ENCODE results near the gene RASSF10. TPM values are rescaled to one million over a fixed set of nuclear protein-coding genes. Genes with fewer than 3 reads are reported as not detected.

The RASSF10 gene
- total RNA-seq, 2 donors from 2014 or later = 29.1 to 30.8 TPM

- no peak for DNase-seq
- Mint-ChIP-seq H3K36me3 (ENCODE audit: low read depth) (no peaks in the 10 kb centered on the region), H3K4me3 (no peak overlapping the region), H3K4me1 (peaks cover 45% of the 10 kb centered on the region), H3K27me3 (ENCODE audit: insufficient read depth) (no peaks in the 10 kb centered on the region), H3K27ac (no peak overlapping the region), H3K9me3 (no peaks in the 10 kb centered on the region)
- H3K9me3 ChIP-seq (ENCODE audit: control insufficient read depth, low read length) = no peaks in the 10 kb centered on the region
- H3K4me3 ChIP-seq (ENCODE audit: low read length) = no peak overlapping the region
- no peaks in the 10 kb centered on the region for H3K36me3 ChIP-seq (ENCODE audit: control insufficient read depth, insufficient read depth, low read length)
- peaks cover 13% of the 10 kb centered on the region for H3K4me1 ChIP-seq (ENCODE audit: control insufficient read depth, insufficient read depth, low read length)
- no peak overlapping the region for H3K9ac ChIP-seq (ENCODE audit: extremely low read depth, low read length, poor library complexity, severe bottlenecking)
- H3K27me3 ChIP-seq (ENCODE audit: control insufficient read depth, insufficient read depth, low read length, poor library complexity, severe bottlenecking) = no peaks in the 10 kb centered on the region
- no peak overlapping the region for H3K27ac ChIP-seq (ENCODE audit: low read depth, low read length)
- no peak for TF ChIP-seq CTCF (conservative IDR thresholded peaks at IDR 0.05)
- 91% methylated on average over 2 of the region's 4 CpGs; no CpG with 5 or more reads in 1 of the 2 experiments for WGBS, 2 experiments (ENCODE audit: insufficient coverage in 1 of 2, insufficient read length in 1 of 2)
Measured at GRCh38 chr11:13019313-13019712, 10.2 kb downstream of the RASSF10 start.

- Histone ChIP-seq H3K4me1 (ENCODE audit: control insufficient read depth, insufficient read depth, low read length) (peaks cover 17% of the 10 kb centered on the region), H3K4me3 (ENCODE audit: low read length) (peak overlapping the region; percentile 47), H3K36me3 (ENCODE audit: control insufficient read depth, insufficient read depth, low read length) (no peaks in the 10 kb centered on the region), H3K27me3 (ENCODE audit: control insufficient read depth, insufficient read depth, low read length, poor library complexity, severe bottlenecking) (no peaks in the 10 kb centered on the region), H3K27ac (ENCODE audit: low read depth, low read length) (no peak overlapping the region), H3K9ac (ENCODE audit: extremely low read depth, low read length, poor library complexity, severe bottlenecking) (no peak overlapping the region), H3K9me3 (ENCODE audit: control insufficient read depth, low read length) (no peaks in the 10 kb centered on the region)
- H3K27me3 Mint-ChIP-seq (ENCODE audit: insufficient read depth) = no peaks in the 10 kb centered on the region
- no peak overlapping the region for H3K4me3 Mint-ChIP-seq
- H3K27ac Mint-ChIP-seq = peak overlapping the region; percentile 52
- H3K9me3 Mint-ChIP-seq = no peaks in the 10 kb centered on the region
- WGBS, 2 experiments (ENCODE audit: insufficient coverage in 1 of 2, insufficient read length in 1 of 2) = 59 to 62% methylated on average over 4 to 5 of the region's 5 CpGs
- H3K4me1 Mint-ChIP-seq = peaks cover 26% of the 10 kb centered on the region
- DNase-seq = no peak
- H3K36me3 Mint-ChIP-seq (ENCODE audit: low read depth) = no peaks in the 10 kb centered on the region
- no peak for TF ChIP-seq CTCF (conservative IDR thresholded peaks at IDR 0.05)
Measured at GRCh38 chr11:13023423-13023822, 14.3 kb downstream of the RASSF10 start.

GRCh38 chr11:13026722-13027121, 17.6 kb downstream of the RASSF10 start:
- Histone ChIP-seq H3K9ac (ENCODE audit: extremely low read depth, low read length, poor library complexity, severe bottlenecking) (no peak overlapping the region), H3K36me3 (ENCODE audit: control insufficient read depth, insufficient read depth, low read length) (no peaks in the 10 kb centered on the region), H3K27me3 (ENCODE audit: control insufficient read depth, insufficient read depth, low read length, poor library complexity, severe bottlenecking) (no peaks in the 10 kb centered on the region), H3K9me3 (ENCODE audit: control insufficient read depth, low read length) (no peaks in the 10 kb centered on the region), H3K4me3 (ENCODE audit: low read length) (no peak overlapping the region), H3K4me1 (ENCODE audit: control insufficient read depth, insufficient read depth, low read length) (peaks cover 17% of the 10 kb centered on the region), H3K27ac (ENCODE audit: low read depth, low read length) (no peak overlapping the region)
- H3K27ac Mint-ChIP-seq = no peak overlapping the region
- TF ChIP-seq CTCF (conservative IDR thresholded peaks at IDR 0.05) = no peak
- H3K36me3 Mint-ChIP-seq (ENCODE audit: low read depth) = no peaks in the 10 kb centered on the region
- H3K4me1 Mint-ChIP-seq = peaks cover 26% of the 10 kb centered on the region
- no peak overlapping the region for H3K4me3 Mint-ChIP-seq
- no peak for DNase-seq
- H3K9me3 Mint-ChIP-seq = no peaks in the 10 kb centered on the region
- WGBS, 2 experiments (ENCODE audit: insufficient coverage in 1 of 2, insufficient read length in 1 of 2) = 84 to 96% methylated on average over 4 of the region's 4 CpGs
- H3K27me3 Mint-ChIP-seq (ENCODE audit: insufficient read depth) = no peaks in the 10 kb centered on the region
